ENCODE measurements around the gene PTOV1.

Gene PTOV1

GRCh38 chr19:49850487-49851342 lies at the start of gene PTOV1:
Gene PTOV1, plus strand, starts transcription at chr19:49851159.
- Mint-ChIP-seq H3K4me1 (peaks cover 39% of the 10 kb centered on the region), H3K9me3 (peaks cover 5% of the 10 kb centered on the region), H3K4me3 (peak within 1 kb of the TSS; percentile 90), H3K36me3 (no peaks in the 10 kb centered on the region), H3K27me3 (no peaks in the 10 kb centered on the region), H3K27ac (peak within 1 kb of the TSS; percentile 93)

- H3K27ac Mint-ChIP-seq: no peak overlapping the region
Measured at GRCh38 chr19:49801401-49801888, 49.5 kb upstream of the PTOV1 start.

GRCh38 chr19:49801966-49802661 lies 48.8 kb upstream of the PTOV1 start:
- no peaks in the 10 kb centered on the region for H3K4me1 Mint-ChIP-seq
- no peak overlapping the region for H3K4me3 Mint-ChIP-seq
- no peaks in the 10 kb centered on the region for H3K9me3 Mint-ChIP-seq
- peaks cover 2% of the 10 kb centered on the region for H3K36me3 Mint-ChIP-seq
- no peak overlapping the region for H3K27ac Mint-ChIP-seq
- no peaks in the 10 kb centered on the region for H3K27me3 Mint-ChIP-seq

More at GRCh38 chr19:49801401-49801888, 49.5 kb upstream of the PTOV1 start:
- H3K27me3 Mint-ChIP-seq: no peaks in the 10 kb centered on the region
- H3K4me1 Mint-ChIP-seq: no peaks in the 10 kb centered on the region
- H3K36me3 Mint-ChIP-seq: peaks cover 2% of the 10 kb centered on the region
- no peaks in the 10 kb centered on the region for H3K9me3 Mint-ChIP-seq
- H3K4me3 Mint-ChIP-seq: no peak overlapping the region

GRCh38 chr19:49802836-49803528 lies 48.0 kb upstream of the PTOV1 start:
- no peaks in the 10 kb centered on the region for H3K9me3 Mint-ChIP-seq
- H3K36me3 Mint-ChIP-seq: peaks cover 2% of the 10 kb centered on the region
- H3K27ac Mint-ChIP-seq: no peak overlapping the region
- H3K4me3 Mint-ChIP-seq: no peak overlapping the region
- no peaks in the 10 kb centered on the region for H3K4me1 Mint-ChIP-seq
- H3K27me3 Mint-ChIP-seq: no peaks in the 10 kb centered on the region

DNA sequence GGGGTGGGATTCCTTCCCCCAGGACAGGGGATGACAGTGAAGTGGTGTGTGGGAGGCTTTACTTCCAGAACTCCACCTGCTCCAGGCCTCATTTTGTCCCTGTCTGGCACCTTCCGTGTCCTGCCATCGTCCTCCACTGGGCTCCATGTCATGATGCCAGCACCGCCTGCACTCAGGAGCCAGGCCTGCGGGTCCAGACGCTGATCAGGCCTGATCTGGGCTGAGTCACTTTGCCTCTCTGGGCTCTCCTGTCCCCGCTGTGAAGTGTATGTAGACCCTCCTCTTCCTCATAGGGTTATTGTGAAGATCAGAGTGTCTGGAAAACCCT lies 47.5 kb upstream of the PTOV1 start:
- Mint-ChIP-seq H3K27ac (no peak overlapping the region), H3K4me1 (no peaks in the 10 kb centered on the region), H3K27me3 (no peaks in the 10 kb centered on the region), H3K36me3 (peaks cover 2% of the 10 kb centered on the region), H3K4me3 (no peak overlapping the region), H3K9me3 (no peaks in the 10 kb centered on the region)

GRCh38 chr19:49805822-49806619 lies 44.9 kb upstream of the PTOV1 start:
- peaks cover 11% of the 10 kb centered on the region for H3K4me1 Mint-ChIP-seq
- H3K4me3 Mint-ChIP-seq: no peak overlapping the region
- H3K27ac Mint-ChIP-seq: peak overlapping the region; percentile 6
- H3K36me3 Mint-ChIP-seq: peaks cover 2% of the 10 kb centered on the region
- no peaks in the 10 kb centered on the region for H3K27me3 Mint-ChIP-seq
- H3K9me3 Mint-ChIP-seq: no peaks in the 10 kb centered on the region

GRCh38 chr19:49806620-49806959 lies 44.4 kb upstream of the PTOV1 start:
- peaks cover 2% of the 10 kb centered on the region for H3K36me3 Mint-ChIP-seq
- H3K27me3 Mint-ChIP-seq: no peaks in the 10 kb centered on the region
- peaks cover 11% of the 10 kb centered on the region for H3K4me1 Mint-ChIP-seq
- no peaks in the 10 kb centered on the region for H3K9me3 Mint-ChIP-seq
- H3K4me3 Mint-ChIP-seq: no peak overlapping the region
- H3K27ac Mint-ChIP-seq: no peak overlapping the region

DNA sequence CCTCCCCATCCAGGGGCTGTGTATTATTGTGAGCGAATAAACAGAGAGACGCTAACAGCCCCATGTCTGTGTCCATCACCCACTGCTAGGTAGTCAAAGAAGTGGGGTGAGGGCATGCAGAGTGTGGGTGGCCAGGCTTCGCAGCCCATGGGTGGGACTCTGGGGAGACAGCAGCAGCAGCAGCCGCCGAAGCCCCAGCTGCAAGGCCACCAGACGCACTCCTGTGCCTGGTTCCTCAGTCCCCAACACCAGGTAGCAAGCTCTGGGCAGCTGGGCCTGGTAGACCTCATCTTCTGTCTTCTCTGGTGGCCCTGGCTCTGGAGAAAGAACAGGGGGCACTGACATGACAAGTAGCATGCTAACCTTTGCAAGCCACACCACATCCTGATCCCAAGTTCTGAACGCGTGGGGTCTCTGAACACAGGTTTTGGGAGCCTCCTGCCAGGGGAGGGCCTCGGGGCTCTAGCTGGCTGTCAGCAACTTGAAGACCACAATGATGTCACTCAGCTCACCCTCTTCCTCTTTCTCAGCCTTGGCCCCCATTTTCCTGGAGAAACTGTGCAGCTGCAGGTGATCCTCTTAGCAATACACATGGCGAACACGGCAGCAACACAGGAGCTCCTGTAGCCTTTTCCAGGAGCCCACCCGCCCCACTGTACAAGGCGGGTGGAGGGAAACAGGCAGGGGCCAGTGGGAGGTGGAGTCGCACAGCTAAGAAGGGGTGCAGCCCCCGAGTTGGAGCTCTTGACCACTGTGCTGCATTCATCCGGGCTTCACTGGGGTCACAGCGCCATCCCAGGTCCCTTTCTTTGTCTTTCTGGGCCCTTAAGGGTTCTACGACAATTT lies 43.7 kb upstream of the PTOV1 start:
- Mint-ChIP-seq H3K27ac (no peak overlapping the region), H3K9me3 (no peaks in the 10 kb centered on the region), H3K27me3 (no peaks in the 10 kb centered on the region), H3K4me1 (peaks cover 14% of the 10 kb centered on the region), H3K4me3 (no peak overlapping the region), H3K36me3 (peaks cover under 1% of the 10 kb centered on the region)

- peak overlapping the region; percentile 59 for H3K27ac Mint-ChIP-seq
- H3K4me3 Mint-ChIP-seq: peak overlapping the region; percentile 55
- H3K27me3 Mint-ChIP-seq: no peaks in the 10 kb centered on the region
- H3K4me1 Mint-ChIP-seq: peaks cover 17% of the 10 kb centered on the region
- H3K36me3 Mint-ChIP-seq: no peaks in the 10 kb centered on the region
- no peaks in the 10 kb centered on the region for H3K9me3 Mint-ChIP-seq
Measured at GRCh38 chr19:49807904-49808675, 42.9 kb upstream of the PTOV1 start.

DNA sequence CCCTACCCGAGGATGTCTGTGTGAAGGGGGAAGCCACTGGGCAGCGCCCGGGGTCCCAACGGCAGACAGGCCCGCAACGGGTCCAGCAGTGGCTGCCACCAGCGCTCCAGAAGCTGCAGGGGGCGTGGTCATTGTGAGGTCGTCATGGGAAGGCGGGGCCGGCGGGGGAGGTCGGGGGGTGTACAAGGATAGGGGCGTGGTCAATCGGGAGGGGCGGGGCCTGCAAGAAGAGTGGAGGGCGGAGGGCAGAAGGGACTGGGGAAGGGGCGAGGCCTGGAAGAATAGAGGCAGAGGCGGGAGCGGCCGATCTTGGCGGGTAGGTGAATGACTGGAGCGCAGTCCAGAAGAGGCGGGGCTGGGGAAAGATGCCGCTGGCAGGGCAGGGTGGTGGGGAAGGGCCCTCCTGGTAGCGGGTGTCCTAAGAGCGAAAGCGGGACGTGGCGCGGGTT lies 42.2 kb upstream of the PTOV1 start:
- Mint-ChIP-seq H3K9me3 (no peaks in the 10 kb centered on the region), H3K4me3 (peak overlapping the region; percentile 89), H3K36me3 (no peaks in the 10 kb centered on the region), H3K27me3 (no peaks in the 10 kb centered on the region), H3K4me1 (peaks cover 23% of the 10 kb centered on the region), H3K27ac (peak overlapping the region; percentile 75)

- H3K4me1 Mint-ChIP-seq: peaks cover 29% of the 10 kb centered on the region
Measured at GRCh38 chr19:49809160-49809940, 41.6 kb upstream of the PTOV1 start.

GRCh38 chr19:49809941-49810389 lies 41.0 kb upstream of the PTOV1 start:
- H3K36me3 Mint-ChIP-seq: no peaks in the 10 kb centered on the region
- H3K9me3 Mint-ChIP-seq: no peaks in the 10 kb centered on the region
- peak overlapping the region; percentile 76 for H3K4me3 Mint-ChIP-seq
- peaks cover 34% of the 10 kb centered on the region for H3K4me1 Mint-ChIP-seq
- H3K27ac Mint-ChIP-seq: no peak overlapping the region
- no peaks in the 10 kb centered on the region for H3K27me3 Mint-ChIP-seq

More at GRCh38 chr19:49809160-49809940, 41.6 kb upstream of the PTOV1 start:
- Mint-ChIP-seq H3K4me3 (peak overlapping the region; percentile 89), H3K36me3 (no peaks in the 10 kb centered on the region), H3K27me3 (no peaks in the 10 kb centered on the region), H3K9me3 (no peaks in the 10 kb centered on the region), H3K27ac (peak overlapping the region; percentile 75)

- Mint-ChIP-seq H3K9me3 (no peaks in the 10 kb centered on the region), H3K27me3 (no peaks in the 10 kb centered on the region), H3K27ac (no peak overlapping the region), H3K4me3 (no peak overlapping the region), H3K4me1 (peaks cover 34% of the 10 kb centered on the region), H3K36me3 (no peaks in the 10 kb centered on the region)
Measured at GRCh38 chr19:49811328-49811727, 39.6 kb upstream of the PTOV1 start.

Data from activated naive CD4-positive, alpha-beta T cell treated with anti-CD3 and anti-CD28 coated beads, Interleukin-2, amount 50 U/mL, for 24 hours (primary cell).